K562 (cell line): ENCODE measurements around the gene EDEM1. TPM values are rescaled to one million over a fixed set of nuclear protein-coding genes. Genes with fewer than 3 reads are reported as not detected.

Experiments used
- polyA plus RNA-seq, 8 experiments: library from polyadenylated mRNA; depleted of rRNA in 4 of 8; stranded (reverse) in 5 of 8; unstranded in 3 of 8; fragments of >200 nt; fragmentation: Nextera tagmentation in 2 of 8; fragmentation: Illumina TruSeq in 1 of 8; extraction: Ambion mirVana in 2 of 8; extraction: Trizol in 1 of 8; gene quantifications; 2 replicates each; pipeline versions ENCODE4 v1.2.1 to v1.2.3, GENCODE V29; 2011 to 2014; ENCODE audit warnings: inconsistent platforms in 1 of 8, missing spikeins in 1 of 8
- total RNA-seq, 7 experiments: library from RNA; depleted of rRNA in 6 of 7; stranded (reverse); fragments of >200 nt in 6 of 7; fragmentation: Illumina TruSeq in 2 of 7; extraction: Trizol in 2 of 7; gene quantifications; 2 replicates each; pipeline versions ENCODE4 v1.2.1 to v1.2.3, GENCODE V29; 2011 to 2021; ENCODE audit warnings: low replicate concordance in 1 of 7
- TF ChIP-seq, protein P1 (sequence below), 2 experiments: fragments of 450-650 bp in 1 of 2; sonication (generic) in 1 of 2; formaldehyde crosslinking in 1 of 2; IDR thresholded peaks; 2 replicates each; pipeline versions ENCODE4 v1.7.1 to v1.9.0; 2016 to 2022; ENCODE audit warnings: inconsistent platforms in 1 of 2, mild to moderate bottlenecking in 1 of 2, missing genetic modification reagents in 1 of 2
- TF ChIP-seq, protein P2 (sequence below): sonication (generic); formaldehyde crosslinking; IDR thresholded peaks from 2 replicates; pipeline ENCODE4 v1.8.1; 2023; ENCODE audit warnings: mild to moderate bottlenecking, missing genetic modification reagents
- TF ChIP-seq, protein P3 (sequence below): sonication (generic); formaldehyde crosslinking; IDR thresholded peaks from 2 replicates; pipeline ENCODE4 v1.8.1; 2023; ENCODE audit warnings: mild to moderate bottlenecking, missing genetic modification reagents

EDEM1 gene
- total and polyA plus RNA-seq, 9 of the 15 experiments (the other 6 are each of a cell fraction or from before 2014, with no cell fraction given): 6.2 to 36.7 (median 14.3) TPM

DNA sequence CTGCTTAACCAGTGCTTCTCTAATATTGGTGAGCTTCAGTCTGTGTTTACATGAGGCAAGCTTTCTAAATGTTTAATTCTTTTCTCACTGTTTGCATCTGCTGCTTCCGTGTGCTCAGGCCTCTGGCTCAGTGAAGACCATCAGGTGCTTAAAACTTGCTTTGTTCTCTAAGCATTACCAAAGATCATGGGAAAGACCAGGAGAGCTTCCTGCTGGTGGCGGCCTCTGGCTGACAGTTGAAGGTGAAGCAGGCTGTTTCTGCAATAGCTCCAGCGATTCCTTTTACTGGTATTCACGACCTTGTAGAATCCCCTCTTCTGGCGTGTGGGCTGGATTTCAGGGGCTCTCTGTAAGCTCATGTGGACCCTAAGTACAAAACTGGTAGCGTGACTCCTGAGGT, 45.1 kb downstream of the EDEM1 start (continued):
- TF ChIP-seq, protein P1, sequence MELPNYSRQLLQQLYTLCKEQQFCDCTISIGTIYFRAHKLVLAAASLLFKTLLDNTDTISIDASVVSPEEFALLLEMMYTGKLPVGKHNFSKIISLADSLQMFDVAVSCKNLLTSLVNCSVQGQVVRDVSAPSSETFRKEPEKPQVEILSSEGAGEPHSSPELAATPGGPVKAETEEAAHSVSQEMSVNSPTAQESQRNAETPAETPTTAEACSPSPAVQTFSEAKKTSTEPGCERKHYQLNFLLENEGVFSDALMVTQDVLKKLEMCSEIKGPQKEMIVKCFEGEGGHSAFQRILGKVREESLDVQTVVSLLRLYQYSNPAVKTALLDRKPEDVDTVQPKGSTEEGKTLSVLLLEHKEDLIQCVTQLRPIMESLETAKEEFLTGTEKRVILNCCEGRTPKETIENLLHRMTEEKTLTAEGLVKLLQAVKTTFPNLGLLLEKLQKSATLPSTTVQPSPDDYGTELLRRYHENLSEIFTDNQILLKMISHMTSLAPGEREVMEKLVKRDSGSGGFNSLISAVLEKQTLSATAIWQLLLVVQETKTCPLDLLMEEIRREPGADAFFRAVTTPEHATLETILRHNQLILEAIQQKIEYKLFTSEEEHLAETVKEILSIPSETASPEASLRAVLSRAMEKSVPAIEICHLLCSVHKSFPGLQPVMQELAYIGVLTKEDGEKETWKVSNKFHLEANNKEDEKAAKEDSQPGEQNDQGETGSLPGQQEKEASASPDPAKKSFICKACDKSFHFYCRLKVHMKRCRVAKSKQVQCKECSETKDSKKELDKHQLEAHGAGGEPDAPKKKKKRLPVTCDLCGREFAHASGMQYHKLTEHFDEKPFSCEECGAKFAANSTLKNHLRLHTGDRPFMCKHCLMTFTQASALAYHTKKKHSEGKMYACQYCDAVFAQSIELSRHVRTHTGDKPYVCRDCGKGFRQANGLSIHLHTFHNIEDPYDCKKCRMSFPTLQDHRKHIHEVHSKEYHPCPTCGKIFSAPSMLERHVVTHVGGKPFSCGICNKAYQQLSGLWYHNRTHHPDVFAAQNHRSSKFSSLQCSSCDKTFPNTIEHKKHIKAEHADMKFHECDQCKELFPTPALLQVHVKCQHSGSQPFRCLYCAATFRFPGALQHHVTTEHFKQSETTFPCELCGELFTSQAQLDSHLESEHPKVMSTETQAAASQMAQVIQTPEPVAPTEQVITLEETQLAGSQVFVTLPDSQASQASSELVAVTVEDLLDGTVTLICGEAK (IDR thresholded peaks at IDR 0.05): no peak
- TF ChIP-seq, protein P1 (CRISPR knock-in tag; IDR thresholded peaks at IDR 0.05): no peak
- TF ChIP-seq, protein P2, sequence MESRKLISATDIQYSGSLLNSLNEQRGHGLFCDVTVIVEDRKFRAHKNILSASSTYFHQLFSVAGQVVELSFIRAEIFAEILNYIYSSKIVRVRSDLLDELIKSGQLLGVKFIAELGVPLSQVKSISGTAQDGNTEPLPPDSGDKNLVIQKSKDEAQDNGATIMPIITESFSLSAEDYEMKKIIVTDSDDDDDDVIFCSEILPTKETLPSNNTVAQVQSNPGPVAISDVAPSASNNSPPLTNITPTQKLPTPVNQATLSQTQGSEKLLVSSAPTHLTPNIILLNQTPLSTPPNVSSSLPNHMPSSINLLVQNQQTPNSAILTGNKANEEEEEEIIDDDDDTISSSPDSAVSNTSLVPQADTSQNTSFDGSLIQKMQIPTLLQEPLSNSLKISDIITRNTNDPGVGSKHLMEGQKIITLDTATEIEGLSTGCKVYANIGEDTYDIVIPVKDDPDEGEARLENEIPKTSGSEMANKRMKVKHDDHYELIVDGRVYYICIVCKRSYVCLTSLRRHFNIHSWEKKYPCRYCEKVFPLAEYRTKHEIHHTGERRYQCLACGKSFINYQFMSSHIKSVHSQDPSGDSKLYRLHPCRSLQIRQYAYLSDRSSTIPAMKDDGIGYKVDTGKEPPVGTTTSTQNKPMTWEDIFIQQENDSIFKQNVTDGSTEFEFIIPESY (CRISPR knock-in tag): no peak
- TF ChIP-seq, protein P3, sequence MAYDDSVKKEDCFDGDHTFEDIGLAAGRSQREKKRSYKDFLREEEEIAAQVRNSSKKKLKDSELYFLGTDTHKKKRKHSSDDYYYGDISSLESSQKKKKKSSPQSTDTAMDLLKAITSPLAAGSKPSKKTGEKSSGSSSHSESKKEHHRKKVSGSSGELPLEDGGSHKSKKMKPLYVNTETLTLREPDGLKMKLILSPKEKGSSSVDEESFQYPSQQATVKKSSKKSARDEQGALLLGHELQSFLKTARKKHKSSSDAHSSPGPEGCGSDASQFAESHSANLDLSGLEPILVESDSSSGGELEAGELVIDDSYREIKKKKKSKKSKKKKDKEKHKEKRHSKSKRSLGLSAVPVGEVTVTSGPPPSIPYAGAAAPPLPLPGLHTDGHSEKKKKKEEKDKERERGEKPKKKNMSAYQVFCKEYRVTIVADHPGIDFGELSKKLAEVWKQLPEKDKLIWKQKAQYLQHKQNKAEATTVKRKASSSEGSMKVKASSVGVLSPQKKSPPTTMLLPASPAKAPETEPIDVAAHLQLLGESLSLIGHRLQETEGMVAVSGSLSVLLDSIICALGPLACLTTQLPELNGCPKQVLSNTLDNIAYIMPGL (CRISPR knock-in tag): no peak
